AG04449 (cell line): Measurements from ENCODE around the gene TAMALIN.

Source experiments
- CTCF ChIA-PET: fragments of 350-600 bp; formaldehyde crosslinking; extraction: SDS; loops from one replicate; lab custom pipeline; 2021; ENCODE audit warnings: antibody characterized with exemption; lab: Yijun Ruan, JAX
- POLR2A ChIA-PET: fragments of 400-600, 350-600 bp; formaldehyde crosslinking; extraction: SDS; loops from one replicate; lab custom pipeline; 2020; ENCODE audit warnings: antibody characterized with exemption, inconsistent platforms; lab: Yijun Ruan, JAX
- DNase-seq: peaks from one replicate; pipeline ENCODE4 v3.0.0-alpha.2; 2010; ENCODE audit warnings: low read depth, low spot score
- H3K4me3 ChIP-seq: 2 replicates; pipeline ENCODE4 v1.5.1; 2011; ENCODE audit warnings: low read depth, mild to moderate bottlenecking, control low read depth, low read length
- TF ChIP-seq, protein P1 (sequence below): IDR thresholded peaks from one replicate; pipeline ENCODE4 v1.5.1; 2011; ENCODE audit warnings: mild to moderate bottlenecking, moderate library complexity, low read length, control low read depth, inconsistent platforms; ENCODE audit not compliant: insufficient read depth; ENCODE audit errors: missing control alignments

TAMALIN gene

DNA sequence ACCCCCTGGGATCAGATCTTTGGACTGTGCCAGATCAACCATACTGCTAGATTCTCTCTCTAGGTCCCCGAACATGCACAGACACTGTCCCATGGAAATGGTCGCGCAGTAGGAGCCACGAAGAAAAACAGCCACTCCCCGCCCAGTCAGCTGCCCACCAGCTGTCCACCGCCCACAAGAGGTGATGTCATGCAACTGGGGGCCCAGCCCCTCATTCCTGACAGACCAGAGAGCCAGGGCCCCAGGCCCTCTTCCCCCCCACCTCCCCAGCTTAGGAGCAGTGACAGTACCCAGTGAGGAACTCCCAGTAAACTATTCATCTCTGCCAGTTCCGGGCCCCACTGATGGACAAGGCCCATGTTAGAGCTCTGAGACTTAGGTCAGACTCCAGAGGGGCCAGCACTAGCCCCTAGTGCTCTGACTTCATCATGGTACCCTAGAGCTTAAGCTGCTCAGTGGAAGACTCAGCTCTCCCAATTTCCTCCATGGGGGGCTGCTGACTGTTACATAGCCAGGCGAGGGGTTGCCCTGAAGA lies 3.7 kb upstream of the TAMALIN start:
- POLR2A ChIA-PET, result interaction anchor here (1.4 kb wide), 1 partner anchor 9 kb away, joined by 3 read pairs; no protein-coding TSS in a partner anchor
- TF ChIP-seq, protein P1, sequence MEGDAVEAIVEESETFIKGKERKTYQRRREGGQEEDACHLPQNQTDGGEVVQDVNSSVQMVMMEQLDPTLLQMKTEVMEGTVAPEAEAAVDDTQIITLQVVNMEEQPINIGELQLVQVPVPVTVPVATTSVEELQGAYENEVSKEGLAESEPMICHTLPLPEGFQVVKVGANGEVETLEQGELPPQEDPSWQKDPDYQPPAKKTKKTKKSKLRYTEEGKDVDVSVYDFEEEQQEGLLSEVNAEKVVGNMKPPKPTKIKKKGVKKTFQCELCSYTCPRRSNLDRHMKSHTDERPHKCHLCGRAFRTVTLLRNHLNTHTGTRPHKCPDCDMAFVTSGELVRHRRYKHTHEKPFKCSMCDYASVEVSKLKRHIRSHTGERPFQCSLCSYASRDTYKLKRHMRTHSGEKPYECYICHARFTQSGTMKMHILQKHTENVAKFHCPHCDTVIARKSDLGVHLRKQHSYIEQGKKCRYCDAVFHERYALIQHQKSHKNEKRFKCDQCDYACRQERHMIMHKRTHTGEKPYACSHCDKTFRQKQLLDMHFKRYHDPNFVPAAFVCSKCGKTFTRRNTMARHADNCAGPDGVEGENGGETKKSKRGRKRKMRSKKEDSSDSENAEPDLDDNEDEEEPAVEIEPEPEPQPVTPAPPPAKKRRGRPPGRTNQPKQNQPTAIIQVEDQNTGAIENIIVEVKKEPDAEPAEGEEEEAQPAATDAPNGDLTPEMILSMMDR, result no peak
- DNase-seq, result no peak
- CTCF ChIA-PET, result interaction anchor here (0.7 to 25.1 kb wide), 24 partner anchors 8 to 882 kb away, joined by 3 to 1081 read pairs (median 4); partner anchors contain the start of genes ACVRL1 and ATG101
- H3K4me3 ChIP-seq, result no peak overlapping the region

DNA sequence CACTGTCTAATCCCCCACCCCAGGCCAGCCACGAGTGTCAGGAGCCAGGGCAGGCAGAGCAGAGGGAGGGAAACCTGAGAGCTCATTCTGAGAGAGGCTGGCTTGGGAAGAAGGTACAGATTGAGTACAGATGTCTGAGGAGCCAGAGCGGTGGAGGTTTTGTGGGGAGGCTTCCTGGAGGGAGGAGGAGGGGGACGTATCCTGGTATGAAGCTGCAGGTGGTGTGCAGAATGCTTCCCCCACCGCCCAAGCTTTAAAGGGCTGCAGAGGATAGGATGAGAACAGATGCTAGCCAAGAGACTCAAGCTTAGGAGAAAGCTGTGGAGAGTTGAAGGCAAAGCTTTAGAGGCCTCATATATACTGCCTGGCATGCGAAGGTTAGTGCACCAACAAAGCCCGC lies 3.2 kb upstream of the TAMALIN start:
- no peak for DNase-seq
- ChIA-PET POLR2A (interaction anchor here (0.6 to 1.4 kb wide), 2 partner anchors 10 to 21 kb away, joined by 3 read pairs; no protein-coding TSS in a partner anchor), CTCF (interaction anchor here (0.5 to 25.1 kb wide), 34 partner anchors 9 to 882 kb away, joined by 3 to 1081 read pairs (median 4); partner anchors contain the start of genes ACVRL1 and ATG101)
- H3K4me3 ChIP-seq, result no peak overlapping the region
- TF ChIP-seq, protein P1, result no peak

DNA sequence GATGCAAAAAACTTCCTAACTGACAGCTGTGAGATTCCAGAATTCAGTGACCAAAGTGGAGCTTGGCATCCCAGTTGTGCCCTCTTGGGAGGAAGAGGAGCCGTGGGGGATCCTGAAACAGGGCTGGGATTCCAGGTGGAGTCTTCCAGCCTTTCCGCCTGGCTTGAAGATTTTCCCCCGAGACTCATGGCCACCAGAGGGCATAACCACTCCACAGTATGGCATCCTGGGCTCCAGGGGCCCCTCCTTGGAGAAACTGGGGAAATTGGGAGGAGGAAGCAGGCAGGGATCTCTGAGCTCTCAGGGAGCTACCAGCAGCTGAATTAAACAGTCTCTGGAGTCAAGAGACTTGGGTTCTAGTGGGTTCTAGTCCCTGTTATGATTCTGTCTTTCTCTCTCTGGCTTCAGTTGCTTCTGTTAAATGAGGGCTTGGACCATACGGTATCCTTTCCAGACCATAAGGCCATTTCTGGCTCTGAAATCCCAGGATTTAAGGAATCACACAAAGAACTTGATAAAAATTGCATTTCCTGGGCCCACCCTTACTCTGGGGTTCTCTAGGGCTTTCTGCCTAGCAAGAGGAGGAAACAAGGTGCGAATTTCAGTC lies 2.6 kb upstream of the TAMALIN start:
- DNase-seq, result no peak
- H3K4me3 ChIP-seq, result no peak overlapping the region
- ChIA-PET POLR2A (interaction anchor here (0.6 to 1.4 kb wide), 2 partner anchors 10 to 20 kb away, joined by 3 read pairs; no protein-coding TSS in a partner anchor), CTCF (interaction anchor here (0.5 to 25.1 kb wide), 38 partner anchors 8 to 880 kb away, joined by 3 to 1081 read pairs (median 4); partner anchors contain the start of genes ACVRL1 and ATG101)
- TF ChIP-seq, protein P1, result peak; percentile 79

DNA sequence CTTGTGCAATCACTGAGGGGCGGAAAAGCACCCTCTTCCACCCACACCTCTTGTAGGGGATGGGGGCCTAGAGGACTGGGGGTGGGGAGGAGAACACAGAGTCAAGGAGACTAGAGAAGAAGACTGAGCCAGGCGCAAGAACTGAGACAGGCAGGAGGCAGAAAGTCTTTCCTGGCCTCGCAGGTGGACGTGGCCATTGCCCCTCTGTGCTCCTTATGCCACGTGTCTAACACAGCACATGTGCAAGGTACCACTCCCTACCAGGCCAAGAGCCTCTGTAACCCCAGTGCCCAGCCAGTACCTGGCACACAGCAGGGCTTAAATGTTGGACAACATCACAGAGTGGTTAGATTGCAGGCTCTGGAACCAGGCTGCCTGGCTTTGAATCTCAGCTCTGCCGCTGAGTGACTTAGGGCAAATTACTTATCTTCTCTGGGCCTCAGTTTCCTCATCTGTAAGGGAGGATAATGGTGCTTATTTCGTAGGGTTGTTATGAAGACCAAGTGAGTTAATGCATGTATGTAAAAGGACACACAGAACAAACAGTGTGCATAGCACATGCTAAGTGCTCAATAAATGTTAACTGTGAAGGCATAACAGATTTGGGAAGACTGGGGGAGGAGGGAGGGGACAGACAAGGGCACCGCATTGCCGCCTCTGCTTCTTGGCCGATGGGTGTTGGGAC lies 1.4 kb upstream of the TAMALIN start:
- TF ChIP-seq, protein P1, result no peak
- ChIA-PET POLR2A (no interaction called here), CTCF (interaction anchor here (1.1 to 25.1 kb wide), 12 partner anchors 10 to 873 kb away, joined by 5 to 1081 read pairs (median 10); partner anchors contain the start of gene ATG101)
- no peak for DNase-seq
- no peak overlapping the region for H3K4me3 ChIP-seq

DNA sequence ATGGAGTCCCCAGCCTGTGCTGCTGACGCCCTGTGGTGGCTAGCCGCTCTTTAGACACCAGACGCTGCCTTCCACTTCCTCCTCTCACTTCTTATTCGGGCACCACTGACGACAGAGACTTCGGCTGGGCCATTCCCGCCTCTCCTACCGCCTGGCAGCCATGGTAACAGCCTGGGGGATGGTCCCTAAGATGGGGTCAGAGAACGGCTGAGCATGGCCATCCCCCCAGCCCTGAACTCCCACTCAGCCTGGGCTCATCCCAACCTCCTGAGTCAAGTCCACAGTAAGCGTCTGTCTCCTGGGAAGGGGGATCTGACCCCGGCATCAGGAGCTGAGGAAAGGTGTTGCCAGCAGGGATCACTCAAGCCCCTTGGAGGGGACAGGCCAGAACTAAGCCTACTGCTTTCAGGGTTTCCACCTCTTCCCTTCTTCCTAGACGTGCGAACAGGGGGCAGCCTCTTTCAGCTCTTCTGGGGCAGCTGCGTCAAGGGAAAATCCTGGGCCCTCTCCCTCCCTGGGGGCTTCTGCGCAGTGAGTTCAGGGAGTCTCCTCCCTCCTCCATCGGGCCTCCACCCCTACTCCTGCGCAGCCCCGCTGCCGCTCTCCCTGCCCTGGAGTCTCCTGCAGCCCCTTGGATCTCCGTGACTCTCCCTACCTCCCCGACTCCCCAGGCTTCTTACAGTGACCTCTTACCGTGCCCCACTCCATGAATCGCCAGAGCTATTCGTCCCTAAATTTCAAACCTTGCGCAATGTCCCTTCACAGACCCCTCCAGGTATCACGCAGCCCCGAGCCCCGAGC lies 643 bp upstream of the TAMALIN start:
- CTCF ChIA-PET, result interaction anchor here (0.9 to 25.1 kb wide), 7 partner anchors 11 to 115 kb away, joined by 3 to 1081 read pairs (median 11); no protein-coding TSS in a partner anchor
- no peak for DNase-seq
- TF ChIP-seq, protein P1, result no peak
- H3K4me3 ChIP-seq, result peak overlapping the region; percentile 62
- POLR2A ChIA-PET, result interaction anchor here (0.6 to 0.9 kb wide), 3 partner anchors 16 to 64 kb away, joined by 3 read pairs; partner anchors contain the start of gene ATG101
